ENCODE results near the gene TUB. TPM values are rescaled to one million over a fixed set of nuclear protein-coding genes. Genes with fewer than 3 reads are reported as not detected.

Gene TUB
- total RNA-seq, 4 donors from 2014 or later = 16.3 to 25.8 (median 22.7) TPM

DNA sequence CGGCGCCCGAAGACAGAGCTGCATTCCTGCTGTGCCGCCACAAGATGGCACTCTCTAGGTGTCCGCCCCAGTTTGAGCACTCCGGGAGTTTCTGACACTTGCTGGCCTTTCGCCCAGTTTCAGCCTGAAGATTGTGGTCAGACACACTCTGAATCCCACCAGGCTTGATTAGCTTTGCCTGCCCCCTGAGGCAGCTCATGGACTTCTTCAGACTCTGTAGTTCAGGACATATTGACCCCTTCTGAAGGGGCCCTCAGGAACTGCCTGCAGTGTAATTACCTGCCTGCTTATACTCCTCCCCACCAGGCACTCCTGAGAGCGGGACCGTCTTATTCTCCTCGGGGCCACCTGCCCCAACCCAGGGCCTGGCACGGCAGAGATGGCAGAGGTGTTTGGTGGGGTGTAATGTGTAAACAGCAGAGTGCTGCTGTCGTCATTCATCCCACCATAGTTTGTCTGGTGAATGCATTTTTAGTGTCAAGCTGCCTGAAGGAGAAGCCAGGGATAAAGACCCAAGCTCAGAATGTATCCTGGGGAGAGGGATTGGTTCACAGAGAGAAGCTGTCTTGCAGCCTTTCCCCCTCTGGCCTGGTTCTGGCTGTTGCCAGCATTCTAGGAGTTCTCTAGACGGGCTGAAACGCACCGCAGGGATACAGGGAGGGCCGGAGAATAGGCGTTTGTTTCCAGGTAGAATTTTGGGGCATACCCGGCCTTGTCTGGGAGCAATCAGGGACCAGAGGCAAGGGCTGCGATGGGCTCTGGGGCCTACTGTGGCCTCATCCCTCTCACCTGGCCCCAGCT is 47.5 kb upstream of the TUB start:
- peak; percentile 90 to 94 for DNase-seq
- H3K9me3 ChIP-seq = no peaks in the 10 kb centered on the region
- no peaks in the 10 kb centered on the region for H3K27me3 ChIP-seq
- 61 to 69% methylated on average over 11 to 14 of the region's 19 CpGs for WGBS, 2 donors
- H3K27ac ChIP-seq = peak overlapping the region in 2 of 3 donors; percentile 39 to 50
- intact Hi-C loops (cut with DNase I) = loop anchor here (5.0 kb wide), 2 partner anchors 39 to 59 kb away; no protein-coding TSS in a partner anchor
- H3K36me3 ChIP-seq = no peaks in the 10 kb centered on the region
- peaks cover 14 to 39% of the 10 kb centered on the region in 2 donors for H3K4me1 ChIP-seq
- no peak overlapping the region for H3K4me3 ChIP-seq (replicated peaks in 1 of 3)
- no peak for TF ChIP-seq POLR2A (IDR thresholded peaks at IDR 0.05)
- TF ChIP-seq, protein P1, sequence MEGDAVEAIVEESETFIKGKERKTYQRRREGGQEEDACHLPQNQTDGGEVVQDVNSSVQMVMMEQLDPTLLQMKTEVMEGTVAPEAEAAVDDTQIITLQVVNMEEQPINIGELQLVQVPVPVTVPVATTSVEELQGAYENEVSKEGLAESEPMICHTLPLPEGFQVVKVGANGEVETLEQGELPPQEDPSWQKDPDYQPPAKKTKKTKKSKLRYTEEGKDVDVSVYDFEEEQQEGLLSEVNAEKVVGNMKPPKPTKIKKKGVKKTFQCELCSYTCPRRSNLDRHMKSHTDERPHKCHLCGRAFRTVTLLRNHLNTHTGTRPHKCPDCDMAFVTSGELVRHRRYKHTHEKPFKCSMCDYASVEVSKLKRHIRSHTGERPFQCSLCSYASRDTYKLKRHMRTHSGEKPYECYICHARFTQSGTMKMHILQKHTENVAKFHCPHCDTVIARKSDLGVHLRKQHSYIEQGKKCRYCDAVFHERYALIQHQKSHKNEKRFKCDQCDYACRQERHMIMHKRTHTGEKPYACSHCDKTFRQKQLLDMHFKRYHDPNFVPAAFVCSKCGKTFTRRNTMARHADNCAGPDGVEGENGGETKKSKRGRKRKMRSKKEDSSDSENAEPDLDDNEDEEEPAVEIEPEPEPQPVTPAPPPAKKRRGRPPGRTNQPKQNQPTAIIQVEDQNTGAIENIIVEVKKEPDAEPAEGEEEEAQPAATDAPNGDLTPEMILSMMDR (IDR thresholded peaks at IDR 0.05) = peak; percentile 72 to 90 (median 84)

DNA sequence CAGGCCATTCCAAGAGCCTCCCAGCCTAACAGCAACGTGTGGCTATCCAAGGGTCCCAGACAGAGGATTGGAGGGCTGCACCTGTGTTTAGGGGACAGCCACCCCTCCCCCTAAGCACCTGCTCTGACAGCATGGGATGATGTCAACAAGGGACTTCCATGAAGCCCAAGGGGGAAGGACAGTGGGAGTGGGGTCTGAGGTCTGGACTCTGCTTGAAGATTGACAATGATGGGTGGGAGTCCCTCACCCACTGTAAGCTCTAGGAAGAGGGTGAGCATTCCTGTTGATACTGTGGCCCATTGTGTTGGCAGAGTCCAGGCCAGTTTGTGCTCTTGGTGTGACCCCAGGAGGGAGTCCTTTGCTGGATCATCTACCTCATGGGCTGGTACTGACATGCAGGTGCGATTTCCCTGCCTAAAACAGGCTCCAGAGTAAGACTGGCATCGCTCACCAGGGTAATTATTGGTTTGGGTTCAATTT is 46.9 kb upstream of the TUB start:
- DNase-seq = no peak
- intact Hi-C loops (cut with DNase I) = loop anchor here (5.0 kb wide), 2 partner anchors 38 to 58 kb away; no protein-coding TSS in a partner anchor
- WGBS, 2 donors = 88 to 97% methylated on average over 2 to 3 of the region's 3 CpGs
- peaks cover 9 to 32% of the 10 kb centered on the region in 2 donors for H3K4me1 ChIP-seq
- TF ChIP-seq POLR2A (IDR thresholded peaks at IDR 0.05) = no peak
- TF ChIP-seq, protein P1 (IDR thresholded peaks at IDR 0.05) = no peak
- H3K4me3 ChIP-seq (replicated peaks in 1 of 3) = no peak overlapping the region
- H3K27ac ChIP-seq = peak overlapping the region in 2 of 3 donors; percentile 39 to 50
- no peaks in the 10 kb centered on the region for H3K27me3 ChIP-seq
- H3K36me3 ChIP-seq = no peaks in the 10 kb centered on the region
- no peaks in the 10 kb centered on the region for H3K9me3 ChIP-seq

DNA sequence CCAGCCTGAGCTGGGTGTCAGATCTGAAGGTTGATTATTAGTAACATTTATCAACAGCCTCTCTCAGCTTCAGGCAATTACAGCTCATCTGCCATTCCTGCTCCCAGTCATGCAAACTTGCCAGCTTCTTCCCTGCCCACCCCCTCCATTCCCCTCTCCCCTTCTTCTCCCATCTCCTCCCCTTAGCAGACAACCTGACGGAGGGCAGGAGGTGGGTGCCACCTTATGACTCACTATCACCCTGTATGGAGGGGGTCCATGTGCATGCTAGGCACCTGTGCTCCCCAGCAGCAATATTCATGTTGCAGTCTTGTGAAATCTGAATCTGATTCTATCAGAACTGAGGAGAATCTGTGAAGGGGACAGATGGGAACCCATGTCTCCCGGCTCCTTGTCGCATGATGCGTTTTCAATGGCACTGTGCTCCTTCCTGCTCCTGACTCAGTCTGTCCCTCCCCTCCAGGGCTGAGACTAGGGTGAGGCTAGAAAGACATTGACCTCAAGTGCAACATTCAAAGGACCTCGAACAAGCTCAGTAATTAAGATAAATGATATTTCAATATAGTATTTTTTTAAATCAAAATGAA is 46.3 kb upstream of the TUB start:
- Histone ChIP-seq H3K27ac (peak overlapping the region; percentile 36 to 49 (median 39)), H3K9me3 (no peaks in the 10 kb centered on the region), H3K4me3 (replicated peaks in 1 of 3) (no peak overlapping the region), H3K27me3 (no peaks in the 10 kb centered on the region), H3K4me1 (peaks cover 9 to 27% of the 10 kb centered on the region in 2 donors), H3K36me3 (no peaks in the 10 kb centered on the region)
- TF ChIP-seq, protein P1 (IDR thresholded peaks at IDR 0.05) = no peak
- no peak for TF ChIP-seq POLR2A (IDR thresholded peaks at IDR 0.05)
- DNase-seq = no peak
- WGBS, 2 donors = 88 to 94% methylated on average over 5 of the region's 5 CpGs
- intact Hi-C loops (cut with DNase I) = loop anchor here (5.0 kb wide), 2 partner anchors 38 to 58 kb away; no protein-coding TSS in a partner anchor

DNA sequence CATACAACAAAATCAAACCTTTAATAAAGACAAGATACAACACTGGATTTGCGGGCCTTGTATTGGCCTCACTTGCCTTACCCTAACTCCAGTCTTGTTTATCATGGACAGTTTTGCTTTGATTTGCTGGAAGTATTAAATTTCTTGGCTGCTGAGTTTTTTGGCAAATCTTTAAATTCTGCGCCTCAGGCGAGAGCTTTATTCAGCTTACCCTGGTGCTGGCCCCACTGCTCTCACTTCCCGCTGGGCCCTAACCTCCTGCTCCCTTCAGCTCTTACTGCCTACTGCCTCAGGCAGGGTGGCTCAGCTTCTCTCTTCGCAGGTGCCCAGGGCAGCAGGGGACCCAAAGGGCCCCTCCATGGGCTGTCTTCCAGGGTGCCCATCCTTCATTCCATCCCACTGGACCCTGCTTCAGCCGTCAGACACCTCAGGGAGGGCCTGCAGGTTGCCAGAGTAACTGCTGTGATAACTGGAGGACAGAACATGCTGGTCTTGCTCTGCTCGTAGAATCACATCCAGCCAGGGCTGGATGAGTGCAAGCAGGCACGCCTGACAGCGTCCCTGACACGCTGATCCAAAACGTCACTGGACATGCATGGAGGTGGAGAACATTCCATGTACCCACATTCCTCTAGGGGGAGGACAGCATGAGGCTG is 45.7 kb upstream of the TUB start:
- Histone ChIP-seq H3K4me1 (peaks cover 9 to 25% of the 10 kb centered on the region in 2 donors), H3K4me3 (replicated peaks in 1 of 3) (no peak overlapping the region), H3K27me3 (no peaks in the 10 kb centered on the region), H3K9me3 (no peaks in the 10 kb centered on the region), H3K36me3 (no peaks in the 10 kb centered on the region), H3K27ac (peak overlapping the region in 2 of 3 donors; percentile 49 to 57)
- peak; percentile 53 to 58 for DNase-seq
- intact Hi-C loops (cut with DNase I) = no loop called here
- WGBS, 2 donors = 75 to 82% methylated on average over 11 of the region's 11 CpGs
- TF ChIP-seq, protein P1 (IDR thresholded peaks at IDR 0.05) = no peak
- TF ChIP-seq POLR2A (IDR thresholded peaks at IDR 0.05) = no peak
